ENCODE data around the gene NUDT22. TPM values are rescaled to one million over a fixed set of nuclear protein-coding genes. Genes with fewer than 3 reads are reported as not detected.

Gene NUDT22
- total RNA-seq, 3 donors from 2014 or later (not counting 1 experiment from before 2014, with no cell fraction given) = 59.1 to 79.1 (median 74.8) TPM

- no peak for ATAC-seq
- Mint-ChIP-seq H3K9me3 (no peaks in the 10 kb centered on the region), H3K27me3 (ENCODE audit: low read depth in 2 of 2) (no peaks in the 10 kb centered on the region), H3K4me1 (peaks cover 21 to 44% of the 10 kb centered on the region in 2 donors), H3K36me3 (no peaks in the 10 kb centered on the region), H3K27ac (no peak overlapping the region), H3K4me3 (no peak overlapping the region)
- TF ChIP-seq CTCF (IDR thresholded peaks at IDR 0.05) = no peak
- H3K36me3 ChIP-seq (ENCODE audit: control insufficient read depth, insufficient read depth, low read length) = peaks cover 50% of the 10 kb centered on the region
- H3K4me3 ChIP-seq (ENCODE audit: low read length) = no peak overlapping the region
- DNase-seq = no peak
- H3K9me3 ChIP-seq (ENCODE audit: control insufficient read depth, insufficient read depth, low read length) = no peaks in the 10 kb centered on the region
- peaks cover 36% of the 10 kb centered on the region for H3K4me1 ChIP-seq (ENCODE audit: control insufficient read depth, insufficient read depth, low read length)
- intact Hi-C loops (cut with micrococcal nuclease) = no loop called here
- 89% methylated on average over 24 of the region's 24 CpGs for WGBS (ENCODE audit: insufficient coverage)
- H3K27me3 ChIP-seq (ENCODE audit: control insufficient read depth, insufficient read depth, low read length) = no peaks in the 10 kb centered on the region
- H3K27ac ChIP-seq (ENCODE audit: low read length) = no peak overlapping the region
These were observed 2.9 kb upstream of the NUDT22 start for GRCh38 chr11:64223001-64223651.

- H3K36me3 Mint-ChIP-seq = no peaks in the 10 kb centered on the region
- peak overlapping the region; percentile 88 for H3K4me3 Mint-ChIP-seq
- no peaks in the 10 kb centered on the region for H3K9me3 ChIP-seq (ENCODE audit: control insufficient read depth, insufficient read depth, low read length)
- DNase-seq (no peak), ATAC-seq (no peak)
- WGBS (ENCODE audit: insufficient coverage) = 94% methylated on average over 17 of the region's 17 CpGs
- no peaks in the 10 kb centered on the region for H3K9me3 Mint-ChIP-seq
- TF ChIP-seq CTCF (IDR thresholded peaks at IDR 0.05) = no peak
- H3K36me3 ChIP-seq (ENCODE audit: control insufficient read depth, insufficient read depth, low read length) = peaks cover 38% of the 10 kb centered on the region
- H3K4me3 ChIP-seq (ENCODE audit: low read length) = no peak overlapping the region
- H3K27me3 Mint-ChIP-seq (ENCODE audit: low read depth in 2 of 2) = no peaks in the 10 kb centered on the region
- H3K27ac ChIP-seq (ENCODE audit: low read length) = no peak overlapping the region
- peak overlapping the region; percentile 18 to 85 for H3K27ac Mint-ChIP-seq
- H3K4me1 Mint-ChIP-seq = peaks cover 16 to 40% of the 10 kb centered on the region in 2 donors
- H3K4me1 ChIP-seq (ENCODE audit: control insufficient read depth, insufficient read depth, low read length) = peaks cover 36% of the 10 kb centered on the region
- no peaks in the 10 kb centered on the region for H3K27me3 ChIP-seq (ENCODE audit: control insufficient read depth, insufficient read depth, low read length)
- intact Hi-C loops (cut with micrococcal nuclease) = no loop called here
These were observed 1.8 kb upstream of the NUDT22 start for GRCh38 chr11:64224151-64224890.

- H3K27ac Mint-ChIP-seq = peak overlapping the region; percentile 82 to 85
- Histone ChIP-seq H3K36me3 (ENCODE audit: control insufficient read depth, insufficient read depth, low read length) (peaks cover 31% of the 10 kb centered on the region), H3K9me3 (ENCODE audit: control insufficient read depth, insufficient read depth, low read length) (no peaks in the 10 kb centered on the region), H3K27ac (ENCODE audit: low read length) (peak overlapping the region; percentile 59), H3K4me3 (ENCODE audit: low read length) (peak overlapping the region; percentile 74), H3K4me1 (ENCODE audit: control insufficient read depth, insufficient read depth, low read length) (peaks cover 42% of the 10 kb centered on the region), H3K27me3 (ENCODE audit: control insufficient read depth, insufficient read depth, low read length) (no peaks in the 10 kb centered on the region)
- intact Hi-C loops (cut with micrococcal nuclease) = no loop called here
- no peaks in the 10 kb centered on the region for H3K27me3 Mint-ChIP-seq (ENCODE audit: low read depth in 2 of 2)
- no peaks in the 10 kb centered on the region for H3K36me3 Mint-ChIP-seq
- no peak for DNase-seq
- no peak for ATAC-seq
- WGBS (ENCODE audit: insufficient coverage) = 74% methylated on average over 22 of the region's 22 CpGs
- peak overlapping the region; percentile 88 for H3K4me3 Mint-ChIP-seq
- H3K9me3 Mint-ChIP-seq = no peaks in the 10 kb centered on the region
- peaks cover 21 to 47% of the 10 kb centered on the region in 2 donors for H3K4me1 Mint-ChIP-seq
- TF ChIP-seq CTCF (IDR thresholded peaks at IDR 0.05) = no peak
These were observed 1.0 kb upstream of the NUDT22 start for GRCh38 chr11:64224891-64225607.
